SH-SY5Y (cell line): ENCODE data around the gene AMER2.

Source experiments
- GATA2 ChIP-seq: IDR thresholded peaks from 2 replicates; pipeline ENCODE4 v1.6.1; 2011; ENCODE audit warnings: mild to moderate bottlenecking, low read depth, low read length
- GATA3 ChIP-seq: IDR thresholded peaks from 2 replicates; pipeline ENCODE4 v1.6.1; 2011; ENCODE audit warnings: low read depth, mild to moderate bottlenecking, low read length, moderate library complexity

DNA sequence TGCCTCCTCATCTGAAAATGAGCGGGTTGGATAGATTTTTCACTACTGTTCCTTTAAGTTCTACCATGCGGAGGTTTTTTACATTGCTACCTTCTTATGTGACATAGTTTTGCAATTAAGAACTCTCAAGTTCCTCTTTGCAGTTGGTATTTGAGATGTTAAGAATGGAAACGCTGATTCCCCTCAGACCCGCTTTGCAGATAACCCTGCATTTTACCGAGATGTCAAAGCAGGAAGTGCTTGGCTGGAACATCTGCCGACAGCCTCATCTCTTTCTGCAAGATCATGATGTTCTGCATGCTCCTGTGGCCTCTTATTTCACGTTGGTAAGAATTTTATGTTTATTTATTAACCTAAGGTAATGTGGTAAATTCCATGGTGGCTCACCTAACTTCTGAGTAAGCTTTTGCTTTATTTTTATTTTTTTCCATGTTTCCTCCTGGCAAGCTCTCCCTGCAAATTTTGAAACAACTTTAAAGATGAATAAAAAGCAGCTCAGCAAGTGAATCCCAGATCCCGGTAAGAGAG, 53.6 kb downstream of the AMER2 start:
- TF ChIP-seq GATA2 (no peak), GATA3 (no peak)
